Stomach (tissue), 4 donors: ENCODE data around the gene CAMTA2.

ENCODE experiments used
- CTCF ChIP-seq, 7 experiments: fragments of 450-650 bp in 4 of 7; fragments of 200-600 bp in 3 of 7; sonication (generic) in 3 of 7; IDR thresholded peaks; one replicate each; pipeline ENCODE4 v1.5.1; 2016 to 2019; ENCODE audit warnings: antibody characterized with exemption in 7 of 7, control low read depth in 2 of 7, mild to moderate bottlenecking in 1 of 7
- EP300 ChIP-seq: sonication (generic); formaldehyde crosslinking; IDR thresholded peaks from one replicate; pipeline ENCODE4 v1.6.1; 2017; ENCODE audit warnings: antibody characterized with exemption
- POLR2A ChIP-seq, 4 donors: fragments of 450-650 bp; IDR thresholded peaks; one replicate each; pipeline ENCODE4 v1.6.1; 2016; ENCODE audit warnings: antibody characterized with exemption in 4 of 4, control low read depth in 2 of 4, mild to moderate bottlenecking in 1 of 4, moderate library complexity in 1 of 4
- POLR2AphosphoS5 ChIP-seq, 3 donors: sonication (generic); formaldehyde crosslinking; IDR thresholded peaks; one replicate each; pipeline ENCODE4 v1.6.1; 2016; ENCODE audit warnings: antibody characterized with exemption in 3 of 3

GRCh38 chr17:5003214-5003867 lies 15.9 kb upstream of the CAMTA2 start:
- TF ChIP-seq POLR2A (IDR thresholded peaks at IDR 0.05) (no peak), CTCF (IDR thresholded peaks at IDR 0.05) (no peak), POLR2AphosphoS5 (IDR thresholded peaks at IDR 0.05) (no peak), EP300 (no peak)
